Activated T-cell treated with anti-CD3 and anti-CD28 coated beads, Interleukin-2, amount 50 U/mL, for 72 hours (primary cell): ENCODE data around the gene UMODL1. TPM values are rescaled to one million over a fixed set of nuclear protein-coding genes. Genes with fewer than 3 reads are reported as not detected.
A peak's percentile ranks its signal among the peaks of the same experiment; 100 is the strongest.

Source experiments
- ATAC-seq, 2 donors: fragments of 150-1000 bp; cut with Tn5 transposase; replicated peaks in 1 of 2; 2 replicates each; pipeline ENCODE4 v1.10.0; 2021; ENCODE audit warnings: moderate library complexity in 2 of 2, mild to moderate bottlenecking in 1 of 2
- DNase-seq, 2 donors: peaks; one replicate each; pipeline ENCODE4 v3.0.0; 2021 to 2022; ENCODE audit warnings: mixed read lengths in 1 of 2
- H3K27ac Mint-ChIP-seq: one replicate; pipeline ENCODE4 v1.8.0; 2022; ENCODE audit warnings: mild to moderate bottlenecking, moderate library complexity, mixed read lengths
- H3K27me3 Mint-ChIP-seq: one replicate; pipeline ENCODE4 v1.8.0; 2022; ENCODE audit warnings: low read depth, mixed read lengths
- H3K36me3 Mint-ChIP-seq, 2 donors: one replicate each; pipeline ENCODE4 v1.8.0; 2022; ENCODE audit warnings: mixed read lengths in 2 of 2, mild to moderate bottlenecking in 1 of 2; ENCODE audit not compliant: insufficient read depth in 2 of 2
- H3K4me1 Mint-ChIP-seq: one replicate; pipeline ENCODE4 v1.8.0; 2022; ENCODE audit warnings: low read depth, mixed read lengths
- H3K4me3 Mint-ChIP-seq, 2 donors: one replicate each; pipeline ENCODE4 v1.8.0; 2022; ENCODE audit warnings: mild to moderate bottlenecking in 2 of 2, mixed read lengths in 2 of 2, moderate library complexity in 2 of 2
- H3K9me3 Mint-ChIP-seq, 2 donors: one replicate each; pipeline ENCODE4 v1.8.0; 2022; ENCODE audit warnings: mixed read lengths in 2 of 2
- total RNA-seq, 2 donors: library from RNA; stranded (reverse); gene quantifications; one replicate each; pipeline ENCODE4 v1.2.3, GENCODE V29; 2022

Gene UMODL1
- total RNA-seq, 2 donors from 2014 or later = 0.39 to 0.89 TPM

DNA sequence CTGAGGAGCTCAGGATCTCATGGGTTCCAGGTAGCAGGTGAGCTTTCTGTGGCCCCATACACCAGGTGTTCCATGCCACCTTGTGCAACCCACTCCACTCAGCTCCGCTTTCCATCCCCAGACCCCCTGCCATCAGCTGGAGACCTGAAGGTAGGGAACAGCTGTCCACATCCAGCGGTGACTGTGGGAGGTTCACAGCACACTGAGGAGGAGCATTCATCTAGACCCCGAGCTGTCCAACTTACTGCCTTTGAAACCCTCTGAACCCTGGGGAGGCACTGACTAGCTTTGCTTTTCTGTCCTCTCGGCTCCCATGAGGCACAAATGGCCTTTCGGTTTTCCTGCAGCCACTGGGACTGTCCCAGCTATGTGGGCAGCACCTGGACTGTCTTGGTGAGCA is 119.9 kb downstream of the UMODL1 start:
- ATAC-seq = no peak
- H3K9me3 Mint-ChIP-seq = peaks cover 3 to 8% of the 10 kb centered on the region in 2 donors
- H3K4me1 Mint-ChIP-seq = peaks cover 94% of the 10 kb centered on the region
- peaks cover 3 to 8% of the 10 kb centered on the region in 2 donors for H3K36me3 Mint-ChIP-seq
- no peak overlapping the region for H3K27ac Mint-ChIP-seq
- DNase-seq = no peak
- no peak overlapping the region for H3K4me3 Mint-ChIP-seq
- H3K27me3 Mint-ChIP-seq = no peaks in the 10 kb centered on the region

GRCh38 chr21:42191696-42192595 is 120.8 kb downstream of the UMODL1 start:
- ATAC-seq (no peak), DNase-seq (no peak)
- Mint-ChIP-seq H3K4me1 (peaks cover 85% of the 10 kb centered on the region), H3K4me3 (peak overlapping the region; percentile 7 to 12), H3K27ac (no peak overlapping the region), H3K27me3 (no peaks in the 10 kb centered on the region), H3K36me3 (no peaks in the 10 kb centered on the region), H3K9me3 (no peaks in the 10 kb centered on the region)

Other genes starting within 250 kb of the UMODL1 start
- gene PRDM15, start 192.0 kb upstream of the UMODL1 start, total RNA-seq = 10 to 100 TPM; 12.1 to 14.6 TPM
- gene C2CD2, start 117.3 kb upstream of the UMODL1 start, total RNA-seq = 10 to 100 TPM in 1 of 2 donors, 1 to 10 TPM in 1; 6.9 to 15.1 TPM
- gene ZBTB21, start 61.0 kb upstream of the UMODL1 start, total RNA-seq = 10 to 100 TPM; 35.6 to 43.3 TPM
- 10 to 100 TPM; 53.1 to 55.5 TPM for gene ABCG1, start 147.8 kb downstream of the UMODL1 start, total RNA-seq
- not detected for gene TFF3, start 244.1 kb downstream of the UMODL1 start, total RNA-seq